ENCODE data around the gene MIB2.

The MIB2 gene

DNA sequence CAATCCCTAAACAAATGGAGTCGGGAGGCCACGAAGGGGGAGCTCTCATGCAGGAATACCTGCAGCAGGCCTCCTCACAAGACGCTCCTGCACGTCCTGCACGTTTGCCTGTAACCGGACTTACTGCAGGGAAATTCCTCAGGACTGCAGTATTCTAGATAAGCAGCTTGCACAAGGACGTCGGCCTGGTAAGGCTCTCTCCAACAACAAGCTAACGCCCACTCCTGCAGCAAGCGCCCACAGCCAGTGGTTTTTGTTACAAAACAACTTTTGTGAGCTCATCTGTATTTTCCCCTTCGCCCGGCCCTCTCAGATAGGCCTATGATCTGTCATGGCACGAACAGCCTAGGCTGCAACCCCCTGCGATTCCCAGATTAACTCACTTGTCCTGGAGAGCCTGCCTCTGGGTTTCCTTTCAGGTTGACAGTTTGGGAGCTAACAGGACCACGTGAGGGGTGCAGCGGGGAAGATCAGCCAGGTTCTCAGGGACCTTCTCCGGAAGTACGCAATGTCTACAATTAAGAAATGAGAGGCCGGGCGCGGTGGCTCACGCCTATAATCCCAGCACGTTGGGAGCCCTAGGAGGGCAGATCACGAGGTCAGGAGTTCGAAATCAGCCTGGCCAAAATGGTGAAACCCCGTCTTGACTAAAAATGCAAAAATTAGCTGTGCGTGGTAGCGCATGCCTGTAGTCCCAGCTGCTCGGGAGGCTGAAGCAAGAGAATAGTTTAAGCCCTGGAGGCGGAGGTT is 921 bp upstream of the MIB2 start:
- DNase-seq: peak in 4 of 56 donors; percentile 16 to 43 (median 31)

DNA sequence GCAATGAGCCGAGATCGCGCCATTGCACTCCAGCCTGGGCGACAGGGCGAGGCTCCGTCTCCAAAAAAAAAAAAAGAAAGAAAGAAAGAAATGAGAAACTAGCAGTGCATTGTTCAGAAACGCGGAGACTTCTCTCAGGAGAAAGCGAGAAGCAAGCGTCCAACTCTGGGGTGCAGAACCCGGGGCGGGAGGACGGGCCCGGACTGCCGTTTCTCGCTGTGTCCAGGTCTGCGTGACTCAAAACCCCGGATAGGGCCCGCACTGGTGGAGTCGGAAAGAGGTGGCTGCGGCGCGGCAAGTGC is 395 bp upstream of the MIB2 start:
- DNase-seq: no peak

DNA sequence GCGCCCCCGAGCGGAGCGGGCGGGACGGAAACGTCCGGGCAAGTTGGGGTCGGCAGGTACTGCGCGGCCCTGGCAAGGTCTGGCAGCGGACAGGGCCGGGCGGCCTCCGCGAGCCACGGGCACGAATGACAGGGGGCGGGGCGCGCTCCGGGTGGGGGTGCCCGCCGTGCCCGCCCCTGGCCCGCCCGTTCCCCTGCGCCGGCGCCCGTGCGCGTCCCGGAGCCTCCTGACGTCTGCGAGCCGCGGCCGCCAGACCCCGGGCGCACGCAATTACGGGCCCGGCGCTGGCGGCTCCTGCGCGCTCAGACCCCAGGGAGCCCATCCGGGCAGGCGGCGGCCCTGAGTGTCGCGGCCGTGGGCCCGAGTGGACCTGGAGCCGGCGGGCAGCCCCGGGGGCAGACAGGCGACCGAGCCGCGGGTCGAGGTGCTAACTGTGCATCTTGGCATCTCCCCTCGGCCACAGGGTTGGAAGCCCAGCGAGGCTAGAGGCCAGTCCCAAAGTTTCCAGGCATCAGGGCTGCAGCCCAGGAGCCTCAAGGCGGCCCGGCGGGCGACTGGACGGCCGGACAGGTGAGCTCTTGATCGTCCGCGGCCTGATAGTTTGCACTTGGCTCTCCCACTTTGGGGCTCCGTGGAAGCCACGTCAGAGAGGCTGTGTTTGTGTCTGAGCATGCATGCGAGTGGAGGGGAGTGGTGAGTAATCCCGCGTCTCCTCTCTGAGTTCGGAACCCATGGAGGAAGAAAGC is 918 bp downstream of the MIB2 start:
- peak in 4 of 56 donors; percentile 39 to 52 (median 44) for DNase-seq

DNA sequence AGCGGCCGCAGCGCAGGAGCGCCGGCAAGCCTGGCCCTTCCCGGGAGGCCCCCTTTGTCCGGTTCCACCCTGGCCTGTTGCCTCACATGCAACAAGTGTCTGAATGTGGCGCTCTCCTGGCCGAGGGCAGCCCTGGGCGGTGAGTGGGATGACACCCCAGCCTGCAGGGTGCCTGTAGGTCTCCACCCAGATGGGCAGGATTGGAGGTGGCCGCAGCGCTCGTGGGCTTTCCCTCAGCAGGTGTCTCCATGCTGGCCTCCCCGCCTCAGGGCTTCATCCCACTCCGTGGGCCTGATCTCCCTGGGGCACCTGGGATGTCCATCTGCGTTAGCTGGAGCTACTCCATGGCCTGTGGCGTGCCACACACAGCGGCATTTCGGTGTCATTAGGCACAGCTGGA is 1.5 kb downstream of the MIB2 start:
- DNase-seq: no peak

DNA sequence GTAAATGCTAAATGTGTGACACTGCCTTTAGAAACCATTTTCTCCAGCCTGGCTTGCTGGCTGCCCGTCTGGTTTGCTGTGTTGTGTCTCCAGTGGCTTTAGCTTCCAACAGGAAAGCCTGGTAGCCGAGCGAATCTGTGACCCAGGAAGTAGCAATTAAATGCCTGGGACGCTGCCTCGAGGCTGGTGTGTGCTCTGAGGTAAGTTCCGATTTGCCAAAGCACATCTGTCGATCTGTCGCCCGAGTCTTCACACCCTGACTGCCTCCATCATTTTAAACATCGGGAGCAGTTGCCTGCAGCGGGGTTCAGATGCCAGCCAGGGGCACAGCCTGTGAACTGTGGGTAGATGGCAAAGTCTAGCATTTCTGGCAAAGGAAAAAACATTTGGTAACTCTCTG is 2.2 kb downstream of the MIB2 start:
- DNase-seq: no peak

DNA sequence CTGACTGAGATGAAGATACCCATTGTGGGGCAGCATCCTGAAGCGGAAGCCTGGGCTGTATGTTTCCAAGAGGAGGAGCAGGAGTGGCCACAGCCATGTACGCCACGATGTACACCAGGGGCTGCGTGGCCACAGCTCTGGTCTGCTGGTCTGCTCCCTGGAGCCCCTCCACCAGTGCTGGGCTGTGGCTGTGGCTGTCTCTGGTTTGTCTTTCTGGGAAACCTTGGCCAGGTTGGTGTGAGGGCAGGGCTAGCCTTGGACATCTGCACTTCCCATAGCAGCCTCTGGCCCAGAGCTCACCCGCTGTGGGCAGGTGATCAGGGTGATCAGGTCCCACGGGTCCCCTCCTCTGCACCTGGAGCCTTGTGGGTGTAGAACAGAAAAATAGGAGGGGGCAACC is 2.6 kb downstream of the MIB2 start:
- DNase-seq: no peak

DNA sequence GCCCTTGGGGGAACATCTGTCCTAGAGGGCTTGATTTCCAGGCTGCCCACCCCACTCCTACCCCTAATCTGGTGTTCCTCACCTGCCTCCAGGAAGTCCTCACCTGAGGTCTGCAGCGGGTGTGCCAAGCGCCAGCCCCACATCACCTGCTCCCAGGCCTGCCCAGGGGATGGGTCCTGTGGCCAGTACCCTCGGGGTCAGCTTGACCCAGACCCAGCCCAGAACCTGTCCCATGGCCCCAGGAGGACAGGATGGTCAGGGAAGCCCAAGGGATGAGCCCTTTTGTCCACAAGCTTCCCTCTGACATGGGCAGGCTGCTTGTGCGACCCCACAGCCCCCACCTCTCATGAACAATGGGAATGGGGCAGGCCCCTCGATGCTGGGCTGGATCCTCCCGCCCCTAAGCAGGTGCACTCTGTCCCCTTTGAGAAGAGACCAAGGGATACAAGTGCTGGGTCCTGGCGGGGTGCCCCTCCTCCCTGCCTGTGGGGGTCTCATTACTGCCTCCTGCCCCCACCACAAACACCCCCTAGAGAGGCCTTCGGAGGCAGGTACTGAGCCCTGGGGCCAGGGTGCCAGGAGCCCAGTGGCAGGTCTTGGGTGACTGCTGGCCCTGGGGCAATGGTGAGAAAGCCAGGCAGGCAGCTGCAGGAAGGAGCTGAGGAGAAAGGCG is 3.2 kb downstream of the MIB2 start:
- DNase-seq: no peak

DNA sequence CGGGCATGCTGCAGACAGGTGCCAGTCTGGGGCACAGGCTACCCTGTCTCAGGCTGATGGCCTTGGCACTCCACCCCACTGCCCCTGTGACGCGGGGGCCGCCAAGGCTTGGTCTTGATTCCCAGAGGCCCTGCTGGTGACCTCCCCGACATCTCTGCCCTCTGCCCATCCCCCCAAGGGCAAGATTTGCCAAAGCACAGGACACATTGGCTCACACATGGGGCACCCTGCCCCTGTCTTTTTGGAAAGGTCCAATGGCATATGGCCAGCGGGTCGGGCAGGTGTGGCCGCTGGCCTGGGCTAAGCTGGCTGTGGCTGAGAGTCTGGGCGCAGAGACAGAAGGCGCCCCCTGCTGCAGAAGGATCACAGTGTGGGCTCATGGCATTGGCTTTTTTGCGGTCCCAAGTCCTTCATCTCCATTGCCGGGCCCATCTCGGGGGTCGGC is 4.6 kb downstream of the MIB2 start:
- DNase-seq: no peak

DNA sequence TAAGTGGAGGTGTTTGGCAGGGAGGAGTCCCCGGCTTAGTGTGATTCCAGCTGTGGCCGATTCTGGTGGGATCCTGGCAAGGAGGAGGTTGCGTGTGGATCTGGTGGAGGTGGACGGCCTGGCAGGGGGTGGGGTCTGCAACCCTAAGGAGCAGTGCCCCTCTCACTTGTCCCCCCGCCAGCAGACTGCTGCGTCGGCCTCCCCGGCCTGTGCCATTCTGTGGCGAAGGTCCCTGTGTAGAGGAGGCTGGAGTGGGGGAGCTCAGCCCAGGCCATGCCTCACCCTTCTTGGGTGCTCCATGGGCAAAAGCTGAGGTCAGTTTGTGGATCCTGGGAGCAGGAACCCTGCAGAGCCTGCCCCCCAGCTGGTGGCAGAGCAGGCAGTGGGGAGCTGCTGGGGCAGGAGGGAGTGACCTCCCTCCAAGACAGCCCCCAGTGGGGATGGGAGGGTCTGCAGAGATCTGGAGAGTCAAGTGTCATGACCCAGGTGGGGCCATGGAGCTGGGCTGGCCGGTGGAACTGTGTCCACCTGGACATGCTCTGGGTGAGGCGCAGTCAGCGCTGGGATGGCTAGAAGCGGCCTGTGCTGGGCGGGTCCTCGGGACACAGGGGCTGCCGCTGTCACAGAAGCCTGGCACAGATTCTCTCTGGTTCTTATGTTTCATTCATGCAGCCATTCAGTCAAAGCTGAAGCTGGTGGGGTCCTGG is 5.3 kb downstream of the MIB2 start:
- DNase-seq: no peak

DNA sequence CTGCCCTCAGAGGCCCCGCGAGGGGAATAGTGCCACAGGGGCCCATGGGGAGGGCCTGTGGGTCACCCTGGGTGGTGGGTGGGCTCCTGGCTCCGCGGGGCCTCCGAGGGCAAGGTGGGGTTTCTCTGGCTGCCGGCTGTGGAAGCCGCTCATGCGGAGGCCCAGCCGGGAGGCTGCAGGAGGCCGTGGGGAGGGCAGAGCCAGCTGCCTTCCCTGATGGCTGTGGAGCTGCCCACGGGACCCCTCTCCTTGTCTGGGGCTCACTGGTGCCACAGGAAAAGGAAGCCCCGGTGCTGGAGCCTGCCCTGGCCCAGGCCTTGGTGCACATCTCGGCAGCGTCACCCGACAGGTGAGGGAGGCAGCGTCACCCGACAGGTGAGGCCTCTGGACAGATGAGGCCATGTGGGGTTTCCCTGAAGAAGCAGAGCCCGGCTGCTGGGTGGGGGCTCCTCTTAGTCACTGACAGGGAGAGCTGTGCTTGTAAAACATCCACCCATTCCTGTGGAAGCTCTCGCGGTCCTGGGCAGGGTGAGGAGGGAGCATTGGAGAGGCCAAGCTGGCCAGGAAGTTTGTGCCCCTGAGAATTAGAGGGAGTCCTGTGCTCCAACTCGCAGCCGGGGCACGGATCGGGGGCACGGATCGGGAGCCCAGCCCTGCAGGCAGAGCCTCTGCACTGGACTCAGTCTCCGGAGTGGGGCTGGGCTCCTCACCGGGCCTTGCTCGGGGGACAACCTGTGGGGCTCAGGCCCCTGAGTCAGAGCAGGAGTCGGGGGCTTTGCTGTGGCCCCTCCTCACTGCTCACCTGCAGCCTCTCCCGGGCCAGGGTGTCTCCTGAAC is 6.1 kb downstream of the MIB2 start:
- no peak for DNase-seq

DNA sequence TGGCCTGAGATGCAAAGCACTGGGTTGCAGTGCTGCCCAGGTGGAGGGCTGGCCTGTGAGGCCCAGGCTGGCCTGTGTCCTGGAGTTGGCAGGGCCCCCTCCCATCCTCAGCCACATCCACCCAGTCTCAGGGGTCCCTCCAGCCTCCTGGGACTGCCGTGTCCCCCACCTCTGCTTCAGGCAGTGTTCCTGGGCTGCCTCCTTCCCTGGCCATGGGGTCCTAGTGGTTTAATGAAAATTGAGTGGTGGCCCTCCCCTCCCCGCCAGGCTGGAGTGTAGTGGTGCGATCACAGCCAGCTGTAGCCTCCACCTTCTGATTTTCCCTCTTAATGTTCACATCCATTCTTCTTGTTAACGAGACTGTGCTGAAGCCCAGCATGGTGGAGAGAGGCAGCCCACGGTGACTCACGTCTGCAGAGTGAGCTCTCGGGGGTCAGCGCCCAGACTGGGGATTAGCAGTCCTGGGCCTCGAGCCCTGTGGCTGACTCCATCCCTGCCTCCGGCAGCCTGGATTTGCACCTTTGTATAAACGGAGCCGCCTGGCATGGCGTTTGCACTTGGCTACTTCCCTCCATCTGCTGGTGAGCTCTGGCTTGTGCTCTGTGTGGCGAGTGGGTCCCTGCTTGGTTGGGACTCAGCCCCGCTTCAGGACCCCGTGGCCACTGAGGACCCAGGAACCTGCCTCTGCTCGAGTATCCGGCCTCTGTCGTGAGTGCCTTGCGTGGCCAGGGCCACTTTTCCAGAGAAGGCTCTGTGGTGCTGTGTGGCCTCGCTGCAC is 6.9 kb downstream of the MIB2 start:
- no peak for DNase-seq

DNA sequence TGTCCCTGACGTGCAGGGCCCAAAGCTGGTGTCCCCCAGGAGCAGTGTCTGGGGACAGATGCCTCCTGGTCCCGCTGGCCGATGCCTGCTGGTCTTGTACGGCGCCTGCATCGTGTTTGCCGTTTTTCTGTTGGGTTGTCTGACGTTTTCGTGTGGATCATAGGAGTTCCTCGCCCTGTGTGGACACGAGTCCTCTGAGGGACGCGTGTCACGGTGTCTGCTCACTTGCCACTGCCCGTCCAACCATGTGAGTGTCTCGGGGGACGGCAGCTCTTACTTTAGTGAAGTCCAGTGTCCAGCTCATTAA is 7.4 kb downstream of the MIB2 start:
- no peak for DNase-seq

DNA sequence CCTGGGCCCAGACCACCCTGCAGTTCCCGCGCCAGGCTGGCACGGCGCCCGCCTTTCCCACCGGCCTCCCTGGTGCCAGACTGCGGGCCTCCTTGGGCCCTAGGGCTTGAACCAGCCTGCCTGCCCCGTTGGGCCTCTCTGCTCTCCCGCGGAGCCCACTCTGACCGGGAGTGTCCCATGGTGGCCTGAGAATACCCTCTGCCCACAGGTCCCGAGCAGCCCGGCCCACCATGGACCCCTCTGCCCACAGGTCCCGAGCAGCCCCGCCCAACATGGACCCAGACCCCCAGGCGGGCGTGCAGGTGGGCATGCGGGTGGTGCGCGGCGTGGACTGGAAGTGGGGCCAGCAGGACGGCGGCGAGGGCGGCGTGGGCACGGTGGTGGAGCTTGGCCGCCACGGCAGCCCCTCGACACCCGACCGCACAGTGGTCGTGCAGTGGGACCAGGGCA is 7.9 kb downstream of the MIB2 start:
- no peak for DNase-seq

DNA sequence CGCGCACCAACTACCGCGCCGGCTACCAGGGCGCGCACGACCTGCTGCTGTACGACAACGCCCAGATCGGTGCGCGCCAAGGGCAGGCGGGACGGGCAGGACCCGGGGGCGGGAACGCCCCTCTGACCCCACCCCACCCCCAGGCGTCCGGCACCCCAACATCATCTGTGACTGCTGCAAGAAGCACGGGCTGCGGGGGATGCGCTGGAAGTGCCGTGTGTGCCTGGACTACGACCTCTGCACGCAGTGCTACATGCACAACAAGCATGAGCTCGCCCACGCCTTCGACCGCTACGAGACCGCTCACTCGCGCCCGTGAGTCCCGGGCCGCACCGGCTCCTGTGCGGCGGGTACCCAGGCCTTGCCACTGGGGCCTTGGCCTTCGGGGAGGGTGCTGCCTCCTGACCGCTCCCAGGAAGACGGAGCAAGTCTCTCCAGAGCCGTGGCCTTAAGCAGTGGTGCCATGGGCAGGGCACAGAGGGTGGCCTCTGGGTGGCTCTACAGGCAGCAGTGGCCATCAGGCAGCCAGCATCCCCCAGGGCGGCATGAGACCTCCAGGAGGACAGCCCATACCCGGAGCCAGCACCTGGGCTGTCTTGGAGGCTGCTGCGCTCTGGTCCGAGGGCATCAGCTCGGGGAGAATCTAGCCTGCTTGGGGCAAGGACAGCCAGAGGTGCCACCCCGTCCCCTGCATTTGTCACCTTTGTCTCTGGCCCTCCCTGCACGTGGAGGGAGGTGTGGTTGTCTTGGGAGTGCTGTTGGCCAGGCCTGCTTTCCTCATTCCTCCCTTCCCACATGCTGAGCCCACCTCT is 8.5 kb downstream of the MIB2 start:
- DNase-seq: no peak

DNA sequence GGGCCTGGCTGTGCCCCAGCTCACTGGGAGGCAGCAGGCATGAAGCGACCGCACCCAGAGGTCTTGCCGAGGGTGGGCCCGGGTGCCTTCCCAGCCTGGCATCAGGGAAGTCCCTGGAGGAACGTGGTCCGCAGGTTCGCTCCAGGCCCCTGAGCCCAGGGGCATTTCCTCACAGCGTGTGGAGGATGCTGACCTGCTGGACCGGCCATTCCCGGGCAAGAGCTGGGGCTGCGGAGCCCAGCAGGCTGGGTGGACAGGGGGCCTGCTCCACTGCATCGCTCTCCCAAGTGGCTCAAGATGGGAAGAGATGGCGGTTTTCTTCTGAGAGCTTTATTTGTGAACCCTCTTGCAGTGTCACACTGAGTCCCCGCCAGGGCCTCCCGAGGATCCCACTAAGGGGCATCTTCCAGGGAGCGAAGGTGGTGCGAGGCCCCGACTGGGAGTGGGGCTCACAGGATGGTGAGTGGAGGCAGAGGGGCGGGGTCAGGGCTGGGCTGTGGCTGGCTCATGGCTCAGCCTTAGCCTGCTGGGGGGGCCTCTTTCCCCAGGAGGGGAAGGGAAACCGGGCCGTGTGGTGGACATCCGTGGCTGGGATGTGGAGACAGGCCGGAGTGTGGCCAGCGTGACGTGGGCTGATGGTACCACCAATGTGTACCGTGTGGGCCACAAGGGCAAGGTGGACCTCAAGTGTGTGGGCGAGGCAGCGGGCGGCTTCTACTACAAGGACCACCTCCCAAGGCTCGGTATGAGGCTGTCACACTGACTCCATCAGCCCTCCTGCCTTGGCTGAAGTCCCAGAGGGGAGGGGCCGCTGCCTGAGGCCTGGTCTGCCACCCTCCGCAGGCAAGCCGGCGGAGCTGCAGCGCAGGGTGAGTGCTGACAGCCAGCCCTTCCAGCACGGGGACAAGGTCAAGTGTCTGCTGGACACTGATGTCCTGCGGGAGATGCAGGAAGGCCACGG is 9.4 kb downstream of the MIB2 start:
- no peak for DNase-seq

DNA sequence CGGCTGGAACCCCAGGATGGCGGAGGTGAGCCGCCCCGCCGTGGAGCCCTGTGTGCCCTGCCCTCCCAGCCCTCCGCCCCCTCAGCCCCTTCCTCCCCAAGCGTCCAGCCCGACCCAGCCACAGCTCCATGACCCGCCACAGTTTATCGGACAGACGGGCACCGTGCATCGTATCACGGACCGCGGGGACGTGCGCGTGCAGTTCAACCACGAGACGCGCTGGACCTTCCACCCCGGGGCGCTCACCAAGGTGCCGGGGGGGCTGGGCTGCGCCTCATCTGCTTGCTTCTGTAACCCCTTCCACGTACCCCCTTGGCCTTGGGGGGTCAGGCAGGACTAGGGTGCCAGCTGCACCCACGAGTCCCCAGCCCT is 10.1 kb downstream of the MIB2 start:
- no peak for DNase-seq

DNA sequence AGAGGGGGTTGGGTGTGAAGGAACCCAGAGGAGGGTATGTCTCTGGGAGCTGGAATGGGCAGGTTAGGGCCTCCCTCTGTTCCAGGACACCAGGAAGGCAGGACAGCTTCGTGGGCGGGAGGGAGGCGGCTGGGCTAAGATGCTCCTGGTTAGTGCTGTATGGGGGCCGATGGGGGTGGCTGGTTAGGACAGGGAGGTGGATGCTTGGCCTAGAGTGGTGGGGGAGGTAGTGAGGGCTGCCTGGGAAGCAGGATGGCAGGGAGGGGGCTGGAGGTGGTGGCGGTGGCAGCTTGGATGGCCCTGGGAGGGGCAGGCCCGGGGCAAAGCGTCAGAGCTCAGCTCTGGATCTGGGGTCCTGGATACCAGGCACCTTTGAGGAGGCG is 10.5 kb downstream of the MIB2 start:
- DNase-seq: no peak

All from amygdala (tissue), 56 donors.